Measurements from ENCODE around the gene BNIP1. TPM values are rescaled to one million over a fixed set of nuclear protein-coding genes. Genes with fewer than 3 reads are reported as not detected.

Gene BNIP1
- total RNA-seq, 1 donor from 2014 or later, result 13.2 TPM

GRCh38 chr5:173204185-173204979, 60.1 kb downstream of the BNIP1 start:
- no peak for TF ChIP-seq EZH2 (IDR thresholded peaks at IDR 0.05; ENCODE audit: insufficient read depth, low read length)
- peak; percentile 53 for TF ChIP-seq CTCF (IDR thresholded peaks at IDR 0.05; ENCODE audit: insufficient read depth, low read depth, low read length)
- Mint-ChIP-seq H3K4me3 (ENCODE audit: unreplicated experiment) (no peak overlapping the region), H3K4me1 (ENCODE audit: low read depth, unreplicated experiment) (peaks cover 3% of the 10 kb centered on the region), H3K9me3 (ENCODE audit: unreplicated experiment) (peaks cover 5% of the 10 kb centered on the region), H3K36me3 (ENCODE audit: low read depth, unreplicated experiment) (no peaks in the 10 kb centered on the region), H3K27ac (ENCODE audit: unreplicated experiment) (no peak overlapping the region), H3K27me3 (ENCODE audit: low read depth, unreplicated experiment) (peaks cover 46% of the 10 kb centered on the region)
- Histone ChIP-seq H3K9ac (ENCODE audit: low read length) (no peak overlapping the region), H3K4me3 (ENCODE audit: insufficient read depth, low read depth, low read length) (no peak overlapping the region), H3K4me2 (ENCODE audit: low read length) (no peak overlapping the region), H3K9me3 (ENCODE audit: insufficient read depth, low read depth, low read length) (peaks cover 4% of the 10 kb centered on the region), H3K4me1 (ENCODE audit: insufficient read depth, low read length) (peaks cover 16% of the 10 kb centered on the region), H3K36me3 (ENCODE audit: insufficient read depth, low read length) (no peaks in the 10 kb centered on the region), H4K20me1 (ENCODE audit: insufficient read depth, low read length) (no peaks in the 10 kb centered on the region), H2AFZ (ENCODE audit: low read depth, low read length) (no peak overlapping the region), H3K27me3 (ENCODE audit: insufficient read depth, low read length) (peaks cover 24% of the 10 kb centered on the region), H3K79me2 (ENCODE audit: insufficient read depth, low read length) (no peaks in the 10 kb centered on the region), H3K27ac (ENCODE audit: low read depth, low read length) (no peak overlapping the region)
- peak; percentile 37 for FAIRE-seq
- DNase-seq (ENCODE audit: low read depth), result no peak

GRCh38 chr5:173205916-173206315, 61.6 kb downstream of the BNIP1 start:
- Histone ChIP-seq H3K79me2 (ENCODE audit: insufficient read depth, low read length) (no peaks in the 10 kb centered on the region), H3K36me3 (ENCODE audit: insufficient read depth, low read length) (no peaks in the 10 kb centered on the region), H3K4me1 (ENCODE audit: insufficient read depth, low read length) (peaks cover 16% of the 10 kb centered on the region), H2AFZ (ENCODE audit: low read depth, low read length) (no peak overlapping the region), H4K20me1 (ENCODE audit: insufficient read depth, low read length) (no peaks in the 10 kb centered on the region), H3K27ac (ENCODE audit: low read depth, low read length) (no peak overlapping the region), H3K4me2 (ENCODE audit: low read length) (no peak overlapping the region), H3K9ac (ENCODE audit: low read length) (no peak overlapping the region), H3K27me3 (ENCODE audit: insufficient read depth, low read length) (peaks cover 34% of the 10 kb centered on the region), H3K4me3 (ENCODE audit: insufficient read depth, low read depth, low read length) (no peak overlapping the region), H3K9me3 (ENCODE audit: insufficient read depth, low read depth, low read length) (no peaks in the 10 kb centered on the region)
- TF ChIP-seq EZH2 (IDR thresholded peaks at IDR 0.05; ENCODE audit: insufficient read depth, low read length), result no peak
- TF ChIP-seq CTCF (IDR thresholded peaks at IDR 0.05; ENCODE audit: insufficient read depth, low read depth, low read length), result no peak
- DNase-seq (ENCODE audit: low read depth), result no peak
- Mint-ChIP-seq H3K4me1 (ENCODE audit: low read depth, unreplicated experiment) (peaks cover 3% of the 10 kb centered on the region), H3K4me3 (ENCODE audit: unreplicated experiment) (no peak overlapping the region), H3K36me3 (ENCODE audit: low read depth, unreplicated experiment) (no peaks in the 10 kb centered on the region), H3K27ac (ENCODE audit: unreplicated experiment) (no peak overlapping the region), H3K27me3 (ENCODE audit: low read depth, unreplicated experiment) (peaks cover 57% of the 10 kb centered on the region), H3K9me3 (ENCODE audit: unreplicated experiment) (peaks cover 2% of the 10 kb centered on the region)
- FAIRE-seq, result no peak

GRCh38 chr5:173208296-173208695, 64.0 kb downstream of the BNIP1 start:
- Histone ChIP-seq H3K27me3 (ENCODE audit: insufficient read depth, low read length) (peaks cover 30% of the 10 kb centered on the region), H3K4me2 (ENCODE audit: low read length) (no peak overlapping the region), H3K36me3 (ENCODE audit: insufficient read depth, low read length) (no peaks in the 10 kb centered on the region), H2AFZ (ENCODE audit: low read depth, low read length) (no peak overlapping the region), H4K20me1 (ENCODE audit: insufficient read depth, low read length) (no peaks in the 10 kb centered on the region), H3K79me2 (ENCODE audit: insufficient read depth, low read length) (no peaks in the 10 kb centered on the region), H3K27ac (ENCODE audit: low read depth, low read length) (no peak overlapping the region), H3K4me1 (ENCODE audit: insufficient read depth, low read length) (no peaks in the 10 kb centered on the region), H3K9me3 (ENCODE audit: insufficient read depth, low read depth, low read length) (no peaks in the 10 kb centered on the region), H3K9ac (ENCODE audit: low read length) (no peak overlapping the region), H3K4me3 (ENCODE audit: insufficient read depth, low read depth, low read length) (no peak overlapping the region)
- Mint-ChIP-seq H3K27me3 (ENCODE audit: low read depth, unreplicated experiment) (peaks cover 65% of the 10 kb centered on the region), H3K9me3 (ENCODE audit: unreplicated experiment) (peaks cover 2% of the 10 kb centered on the region), H3K4me3 (ENCODE audit: unreplicated experiment) (no peak overlapping the region), H3K4me1 (ENCODE audit: low read depth, unreplicated experiment) (no peaks in the 10 kb centered on the region), H3K27ac (ENCODE audit: unreplicated experiment) (no peak overlapping the region), H3K36me3 (ENCODE audit: low read depth, unreplicated experiment) (no peaks in the 10 kb centered on the region)
- no peak for TF ChIP-seq CTCF (IDR thresholded peaks at IDR 0.05; ENCODE audit: insufficient read depth, low read depth, low read length)
- TF ChIP-seq EZH2 (IDR thresholded peaks at IDR 0.05; ENCODE audit: insufficient read depth, low read length), result no peak
- DNase-seq (ENCODE audit: low read depth) (no peak), FAIRE-seq (no peak)
